Measurements from ENCODE around the gene SCN3B. TPM values are rescaled to one million over a fixed set of nuclear protein-coding genes. Genes with fewer than 3 reads are reported as not detected.

SCN3B gene
- total RNA-seq, 4 donors from 2014 or later: 0.20 to 1.1 (median 0.58) TPM

DNA sequence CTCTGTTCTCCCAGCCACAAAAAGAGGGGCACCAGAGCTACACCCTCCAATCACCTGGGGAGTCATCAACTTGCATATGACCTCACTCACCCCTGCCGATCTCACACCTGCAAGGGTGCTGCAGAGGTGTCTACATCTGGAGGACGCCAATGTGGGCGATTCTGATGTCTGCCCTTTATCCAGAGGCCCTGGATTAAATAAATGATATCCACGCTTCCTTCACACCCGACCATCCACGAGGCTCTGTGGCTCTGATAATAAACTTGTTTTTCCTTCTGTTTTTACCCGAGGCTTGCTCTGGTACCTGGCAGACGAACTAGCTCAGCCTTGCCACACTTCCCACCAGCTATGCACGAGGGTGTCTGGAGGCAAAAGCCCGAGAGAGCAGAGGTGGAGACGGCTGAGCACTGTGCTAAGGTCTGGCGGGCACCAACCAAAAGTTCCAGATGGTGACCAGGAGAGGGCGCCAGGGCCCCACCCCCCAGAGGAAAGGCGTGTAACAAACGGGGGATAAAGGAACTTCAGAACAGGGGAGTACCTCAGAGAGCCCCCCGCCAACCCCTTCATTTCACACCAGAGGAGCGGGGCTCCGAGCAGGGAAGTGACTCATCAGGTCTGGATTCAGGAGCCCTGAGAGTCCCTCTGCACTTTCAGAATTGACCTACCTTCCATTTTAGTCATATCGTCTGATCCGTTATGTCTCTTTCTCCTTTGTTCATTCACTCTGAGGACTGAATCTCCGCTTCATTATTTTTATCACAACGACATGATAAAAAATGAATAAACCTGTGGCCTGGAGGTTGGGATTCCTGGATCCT, 13.5 kb downstream of the SCN3B start:
- no peaks in the 10 kb centered on the region for H3K9me3 ChIP-seq
- no peaks in the 10 kb centered on the region for H3K4me1 ChIP-seq
- intact Hi-C loops (cut with DNase I; ENCODE audit: low total_unique reads): no loop called here
- WGBS, 2 donors (ENCODE audit: low coverage in 1 of 2): 32 to 50% methylated on average over 4 to 22 of the region's 22 CpGs
- DNase-seq: peak; percentile 26
- no peak overlapping the region for H3K4me3 ChIP-seq
- H3K27me3 ChIP-seq: no peaks in the 10 kb centered on the region
- TF ChIP-seq CTCF (IDR thresholded peaks at IDR 0.05) (peak; percentile 53 to 73 (median 57)), EP300 (IDR thresholded peaks at IDR 0.05; ENCODE audit: low read depth) (no peak)
- H3K36me3 ChIP-seq: no peaks in the 10 kb centered on the region
- no peak overlapping the region for H3K27ac ChIP-seq
- in situ Hi-C loops (cut with MboI; ENCODE audit: low pct_ligation_motif_present in 1 of 4, low pct_unique_long_range_greater_than_20kb in 1 of 4, low sequenced_read_pairs in 3 of 4): no loop called here

DNA sequence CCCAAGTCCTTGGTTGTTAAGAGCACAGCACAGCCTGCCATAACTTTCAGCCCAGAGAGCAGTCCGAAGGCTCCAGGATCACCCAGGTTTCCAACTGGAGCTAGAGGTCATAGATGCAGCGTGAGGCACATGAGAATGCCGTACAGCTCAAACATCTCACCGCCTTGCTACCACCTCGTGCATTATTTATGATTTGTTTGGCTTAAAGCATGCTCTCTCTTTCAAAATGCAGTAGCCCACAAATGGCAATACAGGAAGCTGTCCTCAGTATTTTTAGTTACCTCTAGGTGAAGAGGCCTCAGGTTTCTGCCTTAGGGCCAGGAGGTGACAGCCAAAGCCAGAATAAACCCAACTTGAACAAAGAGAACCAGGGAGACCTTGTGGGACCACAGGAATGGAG, 14.4 kb downstream of the SCN3B start:
- DNase-seq: no peak
- H3K27ac ChIP-seq: no peak overlapping the region
- TF ChIP-seq POLR2A (IDR thresholded peaks at IDR 0.05): no peak
- no peaks in the 10 kb centered on the region for H3K4me1 ChIP-seq
- H3K4me3 ChIP-seq: no peak overlapping the region
- 56% methylated on average over 5 of the region's 5 CpGs; no CpG with 5 or more reads in 1 of the 2 donors for WGBS, 2 donors (ENCODE audit: low coverage in 1 of 2)
- no peaks in the 10 kb centered on the region for H3K36me3 ChIP-seq
- in situ Hi-C loops (cut with MboI; ENCODE audit: low pct_ligation_motif_present in 1 of 4, low pct_unique_long_range_greater_than_20kb in 1 of 4, low sequenced_read_pairs in 3 of 4): no loop called here
- H3K9me3 ChIP-seq: no peaks in the 10 kb centered on the region
- H3K27me3 ChIP-seq: no peaks in the 10 kb centered on the region
- intact Hi-C loops (cut with DNase I; ENCODE audit: low total_unique reads): no loop called here

GRCh38 chr11:123630126-123630608, 24.3 kb downstream of the SCN3B start:
- no peaks in the 10 kb centered on the region for H3K36me3 ChIP-seq
- H3K4me3 ChIP-seq: no peak overlapping the region
- in situ Hi-C loops (cut with MboI; ENCODE audit: low pct_ligation_motif_present in 1 of 4, low pct_unique_long_range_greater_than_20kb in 1 of 4, low sequenced_read_pairs in 3 of 4) (no loop called here), intact Hi-C loops (cut with DNase I; ENCODE audit: low total_unique reads) (no loop called here)
- H3K9me3 ChIP-seq: no peaks in the 10 kb centered on the region
- no peaks in the 10 kb centered on the region for H3K4me1 ChIP-seq
- TF ChIP-seq CTCF (IDR thresholded peaks at IDR 0.05): no peak
- TF ChIP-seq POLR2AphosphoS5 (IDR thresholded peaks at IDR 0.05): no peak
- no peak for TF ChIP-seq EP300 (IDR thresholded peaks at IDR 0.05; ENCODE audit: low read depth)
- no peak for TF ChIP-seq POLR2A (IDR thresholded peaks at IDR 0.05)
- WGBS, 2 donors (ENCODE audit: low coverage in 1 of 2): 10 to 59% methylated on average over 2 to 3 of the region's 3 CpGs
- H3K27me3 ChIP-seq: no peaks in the 10 kb centered on the region
- DNase-seq: no peak
- no peak overlapping the region for H3K27ac ChIP-seq

DNA sequence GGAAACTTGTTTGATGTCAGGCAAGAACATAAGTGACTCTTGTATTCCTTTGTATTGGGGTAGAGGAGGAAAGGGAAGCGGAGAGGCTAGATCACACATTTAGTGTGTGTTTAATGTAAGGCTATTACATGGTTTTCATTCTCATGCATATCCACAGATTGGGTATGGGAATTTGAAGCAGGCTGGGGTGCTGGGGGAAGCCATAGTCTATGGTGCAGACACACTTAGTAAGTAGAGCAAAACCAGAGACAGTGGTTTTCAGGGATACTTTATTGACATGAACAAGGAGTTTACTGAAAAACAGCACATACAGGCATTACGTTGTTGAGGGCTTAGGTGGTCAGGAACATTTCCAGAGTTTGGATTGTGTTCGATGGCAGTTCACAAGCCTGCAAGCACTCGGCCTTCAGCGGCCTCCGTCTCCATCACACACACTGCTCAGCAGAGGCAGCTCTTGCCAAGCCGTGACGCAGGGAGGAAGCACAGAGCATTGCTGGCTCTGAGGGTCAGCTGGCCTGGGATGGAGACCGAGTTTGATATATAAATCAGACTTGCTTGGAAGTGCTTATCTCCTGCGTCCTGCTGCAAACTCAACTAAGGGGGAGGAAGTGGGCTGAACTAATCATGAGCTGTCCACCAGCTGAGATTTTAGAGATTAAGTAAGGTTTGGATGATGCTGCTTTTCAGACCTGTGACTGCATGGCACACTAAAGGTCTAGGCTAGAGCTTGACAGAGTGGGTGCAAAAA, 25.3 kb downstream of the SCN3B start:
- Histone ChIP-seq H3K4me1 (no peaks in the 10 kb centered on the region), H3K4me3 (no peak overlapping the region), H3K27ac (no peak overlapping the region), H3K36me3 (no peaks in the 10 kb centered on the region), H3K27me3 (no peaks in the 10 kb centered on the region), H3K9me3 (no peaks in the 10 kb centered on the region)
- peak; percentile 13 for DNase-seq
- WGBS, 2 donors (ENCODE audit: low coverage in 1 of 2): 67 to 100% methylated on average over 1 to 10 of the region's 10 CpGs
- in situ Hi-C loops (cut with MboI; ENCODE audit: low pct_ligation_motif_present in 1 of 4, low pct_unique_long_range_greater_than_20kb in 1 of 4, low sequenced_read_pairs in 3 of 4) (no loop called here), intact Hi-C loops (cut with DNase I; ENCODE audit: low total_unique reads) (no loop called here)
- TF ChIP-seq CTCF (IDR thresholded peaks at IDR 0.05): no peak
- no peak for TF ChIP-seq EP300 (IDR thresholded peaks at IDR 0.05; ENCODE audit: low read depth)
- no peak for TF ChIP-seq POLR2AphosphoS5 (IDR thresholded peaks at IDR 0.05)
- no peak for TF ChIP-seq POLR2A (IDR thresholded peaks at IDR 0.05)
